Left lobe of liver (tissue), 1 donor: ENCODE results near the gene BAHD1. TPM values are rescaled to one million over a fixed set of nuclear protein-coding genes. Genes with fewer than 3 reads are reported as not detected.

Experiments
- total RNA-seq: library from RNA; stranded (reverse); gene quantifications from one replicate; pipeline ENCODE4 v1.2.1, GENCODE V29; 2021
- donor health status: DM: no; HTN: yes; CAD: no.

BAHD1 gene
- total RNA-seq, 1 donor from 2014 or later: 12.8 TPM

Other genes starting within 250 kb of the BAHD1 start
- gene PAK6, start 201.9 kb upstream of the BAHD1 start, total RNA-seq: not detected
- not detected for gene ANKRD63, start 157.9 kb upstream of the BAHD1 start, total RNA-seq
- gene PLCB2, start 133.0 kb upstream of the BAHD1 start, total RNA-seq: 8.7 TPM
- 7.7 TPM for gene INAFM2, start 117.3 kb upstream of the BAHD1 start, total RNA-seq
- 16.6 TPM for gene CCDC9B, start 100.0 kb upstream of the BAHD1 start, total RNA-seq
- not detected for gene PHGR1, start 89.9 kb upstream of the BAHD1 start, total RNA-seq
- gene DISP2, start 82.7 kb upstream of the BAHD1 start, total RNA-seq: 0.25 TPM
- gene KNSTRN, start 58.2 kb upstream of the BAHD1 start, total RNA-seq: 9.2 TPM
- 229 TPM for gene IVD, start 35.2 kb upstream of the BAHD1 start, total RNA-seq
- 5.3 TPM for gene CHST14, start 30.0 kb downstream of the BAHD1 start, total RNA-seq
- 6.5 TPM for gene CCDC32, start 124.1 kb downstream of the BAHD1 start, total RNA-seq
- 7.4 TPM for gene RPUSD2, start 128.3 kb downstream of the BAHD1 start, total RNA-seq
- 1.7 TPM for gene KNL1, start 153.3 kb downstream of the BAHD1 start, total RNA-seq